Measurements from ENCODE around the gene IMMT.

Gene IMMT

GRCh38 chr2:86143307-86143706, 52.0 kb downstream of the IMMT start:
- no peak for FAIRE-seq

GRCh38 chr2:86142436-86143257, 52.6 kb downstream of the IMMT start:
- FAIRE-seq = no peak

More at GRCh38 chr2:86143307-86143706, 52.0 kb downstream of the IMMT start:
- no peak for DNase-seq (ENCODE audit: low spot score)

GRCh38 chr2:86140969-86141392, 54.3 kb downstream of the IMMT start:
- DNase-seq (ENCODE audit: low spot score) (no peak), FAIRE-seq (no peak)

More at GRCh38 chr2:86142436-86143257, 52.6 kb downstream of the IMMT start:
- DNase-seq (ENCODE audit: low spot score) = no peak

GRCh38 chr2:86139981-86140380, 55.3 kb downstream of the IMMT start:
- no peak for DNase-seq (ENCODE audit: low spot score)
- FAIRE-seq = no peak

- FAIRE-seq = no peak
Measured at GRCh38 chr2:86138736-86139625, 56.3 kb downstream of the IMMT start.

GRCh38 chr2:86136141-86136540, 59.1 kb downstream of the IMMT start:
- no peak for FAIRE-seq
- no peak for DNase-seq (ENCODE audit: low spot score)

More at GRCh38 chr2:86138736-86139625, 56.3 kb downstream of the IMMT start:
- DNase-seq (ENCODE audit: low spot score) = no peak

GRCh38 chr2:86135653-86136052, 59.6 kb downstream of the IMMT start:
- DNase-seq (ENCODE audit: low spot score) = no peak
- no peak for FAIRE-seq

- no peak for FAIRE-seq
- no peak for DNase-seq (ENCODE audit: low spot score)
Measured at GRCh38 chr2:86134709-86135108, 60.6 kb downstream of the IMMT start.

GRCh38 chr2:86124683-86125082, 70.6 kb downstream of the IMMT start:
- DNase-seq (ENCODE audit: low spot score) (no peak), FAIRE-seq (no peak)

GRCh38 chr2:86123328-86123925, 71.8 kb downstream of the IMMT start:
- no peak for DNase-seq (ENCODE audit: low spot score)
- FAIRE-seq = no peak

- no peak for DNase-seq (ENCODE audit: low spot score)
- FAIRE-seq = no peak
Measured at GRCh38 chr2:86118130-86118529, 77.1 kb downstream of the IMMT start.

- no peak for FAIRE-seq
- no peak for DNase-seq (ENCODE audit: low spot score)
Measured at GRCh38 chr2:86107031-86107430, 88.2 kb downstream of the IMMT start.

- FAIRE-seq (no peak), DNase-seq (ENCODE audit: low spot score) (peak; percentile 94)
Measured at GRCh38 chr2:86105969-86106945, 89.0 kb downstream of the IMMT start, which contains the start of gene PTCD3. Gene PTCD3, plus strand, starts transcription at chr2:86106235. Its CDS starts 13 bp downstream, at chr2:86106248.

GRCh38 chr2:86105252-86105968, 89.9 kb downstream of the IMMT start, which contains the start of gene POLR1A:
Gene POLR1A, minus strand, starts transcription at chr2:86105886. Its CDS starts 110 bp downstream, at chr2:86105776.
- peak; percentile 86 for DNase-seq (ENCODE audit: low spot score)
- FAIRE-seq = peak; percentile 17

GRCh38 chr2:86102157-86102556, 93.1 kb downstream of the IMMT start:
- DNase-seq (ENCODE audit: low spot score) = no peak
- FAIRE-seq = no peak

GRCh38 chr2:86097913-86098312, 97.3 kb downstream of the IMMT start:
- FAIRE-seq = no peak
- DNase-seq (ENCODE audit: low spot score) = no peak

GRCh38 chr2:86097114-86097896, 98.0 kb downstream of the IMMT start:
- FAIRE-seq (no peak), DNase-seq (ENCODE audit: low spot score) (no peak)

- DNase-seq (ENCODE audit: low spot score) (no peak), FAIRE-seq (no peak)
Measured at GRCh38 chr2:86094229-86094628, 101.0 kb downstream of the IMMT start.
